ENCODE measurements around the gene RHOH.

RHOH gene

DNA sequence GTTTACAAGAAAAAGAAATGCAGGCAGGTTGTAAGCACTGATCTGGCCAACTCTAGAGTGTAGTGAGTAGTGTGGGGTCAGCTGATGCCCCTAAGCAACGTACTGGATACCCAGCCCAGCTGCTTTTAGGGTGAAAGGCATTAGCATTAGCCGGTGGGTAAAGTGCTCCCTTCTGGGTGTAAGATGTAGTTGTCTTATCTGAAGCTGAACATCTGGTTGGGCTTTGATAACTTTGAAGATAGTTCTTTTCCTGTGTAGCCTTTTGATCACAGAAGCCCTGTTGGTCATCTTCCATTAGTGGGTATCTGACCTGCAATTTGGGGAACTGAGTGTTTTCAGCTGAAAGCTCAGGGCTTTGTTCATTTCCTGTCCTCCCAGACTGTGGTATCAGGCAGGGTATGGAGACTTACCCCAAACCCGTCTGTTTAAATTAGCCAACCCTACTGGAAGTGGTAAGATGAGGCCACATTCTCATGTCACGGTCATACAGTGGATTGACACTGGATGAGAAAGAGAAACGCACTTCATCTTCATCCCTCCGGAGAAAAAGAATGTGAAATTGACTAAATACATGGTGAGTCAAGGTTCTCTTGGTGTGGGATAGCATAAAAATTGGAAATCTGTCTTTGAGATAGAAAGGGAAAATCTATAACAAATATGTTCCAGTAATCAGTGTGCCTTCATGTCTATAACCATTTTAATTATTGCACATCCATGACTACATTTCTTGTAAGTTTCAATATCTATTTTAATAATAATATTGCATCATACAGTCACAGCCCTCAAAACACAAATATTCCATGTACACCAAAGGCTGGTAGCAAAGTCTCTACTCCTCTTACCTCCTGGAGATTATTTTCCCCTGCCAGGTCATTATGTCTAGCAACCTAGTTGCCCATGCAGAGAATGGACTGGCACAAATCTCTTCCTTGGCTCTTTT is 8.7 kb downstream of the RHOH start:
- DNase-seq (ENCODE audit: low read depth), result no peak

DNA sequence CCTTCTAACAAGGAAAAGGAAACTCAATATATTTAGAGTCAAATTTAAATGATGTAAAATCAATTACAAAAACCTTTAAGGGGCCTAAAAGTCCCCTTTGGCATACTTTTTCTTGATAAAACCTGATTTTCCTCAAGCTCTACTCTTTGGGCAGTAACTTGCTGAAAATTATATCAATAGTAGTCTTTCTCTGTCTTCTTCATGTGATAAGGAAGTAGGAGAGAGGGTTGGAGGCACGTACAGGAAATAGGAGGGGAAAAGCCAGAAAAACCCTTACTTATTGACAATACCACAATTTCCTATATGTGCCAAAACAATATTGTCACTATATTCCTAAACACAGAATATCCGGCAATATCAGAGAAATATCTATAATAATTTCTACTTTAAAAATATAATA is 9.6 kb downstream of the RHOH start:
- no peak for DNase-seq (ENCODE audit: low read depth)

DNA sequence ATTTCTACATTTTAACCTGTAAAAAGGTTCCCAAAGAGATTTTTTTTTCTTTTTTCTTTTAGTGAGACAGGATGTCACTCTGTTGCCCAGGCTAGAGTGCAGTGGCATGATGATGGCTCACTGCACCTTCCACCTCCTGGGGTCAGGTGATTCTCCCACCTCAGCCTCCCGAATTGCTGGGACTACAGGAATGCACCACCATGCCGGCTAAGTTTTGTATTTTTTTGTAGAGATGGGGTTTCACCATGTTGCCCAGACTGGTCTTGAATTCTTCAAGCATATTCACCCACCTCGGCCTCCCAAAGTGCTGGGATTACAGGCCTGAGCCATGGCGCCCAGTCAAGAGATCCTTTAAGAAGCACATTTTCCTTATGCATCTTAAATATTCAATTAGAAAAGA is 12.6 kb downstream of the RHOH start:
- no peak for DNase-seq (ENCODE audit: low read depth)

DNA sequence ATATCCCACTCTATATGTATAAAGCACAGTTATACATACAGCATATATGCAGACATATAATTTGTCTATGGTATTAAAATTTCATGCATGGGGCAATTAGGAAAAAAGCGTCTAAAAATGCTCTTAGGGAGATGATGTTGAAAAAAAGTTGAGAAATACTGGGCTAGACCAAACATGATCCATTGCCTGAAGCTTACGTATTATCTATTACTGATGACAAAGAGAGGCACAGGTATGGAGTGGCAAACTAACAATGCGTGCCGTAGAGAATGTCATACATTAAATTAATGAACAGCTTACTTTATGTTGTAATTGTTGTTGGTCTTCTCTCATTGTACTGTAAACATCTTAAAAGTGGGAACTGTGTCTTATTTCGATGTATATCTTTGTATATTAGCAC is 13.9 kb downstream of the RHOH start:
- DNase-seq (ENCODE audit: low read depth), result no peak

DNA sequence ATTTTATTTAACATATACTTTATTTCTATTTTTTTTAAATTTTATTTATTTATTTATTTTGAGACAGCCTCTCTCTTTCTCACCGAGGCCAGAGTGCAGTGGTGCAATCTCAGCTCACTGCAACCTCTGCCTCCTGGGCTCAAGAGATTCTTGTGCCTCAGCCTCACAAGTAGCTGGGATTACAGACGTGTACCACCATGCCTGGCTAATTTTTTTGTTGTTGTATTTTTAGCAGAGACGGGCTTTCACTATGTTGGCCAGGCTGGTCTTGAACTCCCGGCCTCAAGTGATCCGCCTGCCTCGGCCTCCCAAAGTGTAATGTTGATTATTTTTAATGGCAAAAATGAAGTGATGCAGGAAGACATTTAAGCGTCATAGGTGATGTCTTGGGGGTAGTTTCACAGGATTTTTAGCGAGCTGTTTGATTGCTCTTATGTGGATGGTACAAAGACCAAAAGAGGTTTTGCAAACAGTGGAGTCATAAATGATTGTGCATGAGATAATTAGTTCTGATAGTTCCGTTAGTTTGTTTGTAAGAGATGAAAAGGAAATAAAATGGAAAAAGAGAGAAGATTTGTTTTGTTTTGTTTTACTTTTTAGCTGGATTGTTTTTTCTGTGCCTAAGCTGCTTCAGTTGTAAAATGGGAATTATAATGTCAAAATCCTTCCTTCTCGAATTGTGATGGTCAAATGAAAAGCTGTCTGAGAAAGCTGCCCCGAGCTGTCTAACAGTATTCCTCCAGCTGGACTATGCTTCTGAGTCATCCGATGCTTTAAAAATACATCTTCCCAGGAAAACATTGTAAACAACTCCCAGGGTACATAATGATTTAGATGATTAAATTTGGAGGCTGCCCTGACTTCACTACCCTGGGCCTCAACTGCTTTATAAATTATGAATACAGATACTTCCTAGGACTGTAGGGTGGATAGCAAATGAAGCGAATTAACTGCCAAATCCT is 14.7 kb downstream of the RHOH start:
- no peak for DNase-seq (ENCODE audit: low read depth)

DNA sequence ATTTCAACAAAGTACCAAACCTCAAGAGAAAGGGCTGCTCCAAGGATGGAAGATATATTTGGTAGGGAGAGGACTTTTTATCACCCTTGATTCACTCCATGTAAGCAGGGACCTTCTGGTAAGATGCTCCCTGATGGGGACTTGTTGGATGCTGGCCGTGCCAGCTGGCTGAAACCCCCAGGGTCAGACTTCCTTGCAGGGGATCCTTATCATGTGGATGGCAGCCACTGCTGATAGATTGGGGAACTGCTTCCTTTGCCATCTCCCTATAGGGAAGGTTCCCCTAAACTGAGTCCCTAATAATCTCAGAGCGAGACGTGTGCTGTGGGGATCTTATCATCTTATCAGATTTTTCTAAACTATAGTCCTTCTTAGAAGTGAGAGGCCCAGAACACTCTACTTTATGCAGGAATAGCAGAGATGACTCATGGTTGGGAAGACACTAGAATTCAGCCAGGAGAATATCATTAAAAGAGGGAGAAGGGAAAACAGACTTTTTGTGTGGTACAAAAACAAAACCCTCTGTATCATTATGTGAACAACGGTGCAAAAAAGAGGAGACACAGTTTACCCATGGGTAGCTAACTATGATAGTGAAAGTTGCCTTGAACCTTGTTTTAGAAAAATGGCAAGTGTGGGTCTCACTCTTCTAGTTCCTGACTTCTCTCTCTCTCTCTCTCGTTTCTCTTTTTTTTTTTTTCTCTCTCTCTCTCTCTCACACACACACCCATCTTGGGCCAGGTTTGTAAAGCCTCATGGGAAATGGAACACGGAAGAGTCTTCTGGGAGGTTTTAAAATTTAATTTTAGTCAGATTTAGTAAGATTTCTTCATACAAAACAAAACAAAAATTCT is 16.1 kb downstream of the RHOH start:
- DNase-seq (ENCODE audit: low read depth), result no peak

DNA sequence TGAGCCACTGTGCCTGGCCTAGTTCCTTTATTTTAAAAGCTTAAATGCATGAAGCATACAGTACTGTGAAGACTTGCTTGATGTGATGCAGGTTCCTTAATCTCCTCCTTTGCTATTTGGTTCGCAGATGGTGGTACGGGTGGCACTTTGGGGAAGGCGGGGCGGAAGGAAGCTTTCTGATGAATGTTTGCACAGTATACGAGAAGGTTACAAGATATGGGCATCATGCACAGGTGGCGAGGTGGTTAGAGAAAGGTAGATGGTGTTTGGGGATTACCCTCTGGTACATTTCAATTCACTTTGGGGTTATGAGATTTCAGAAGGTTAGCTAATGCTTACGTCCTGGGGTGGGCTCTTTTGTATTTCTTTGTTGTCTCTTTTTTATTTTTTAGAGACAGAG is 17.2 kb downstream of the RHOH start:
- no peak for DNase-seq (ENCODE audit: low read depth)

DNA sequence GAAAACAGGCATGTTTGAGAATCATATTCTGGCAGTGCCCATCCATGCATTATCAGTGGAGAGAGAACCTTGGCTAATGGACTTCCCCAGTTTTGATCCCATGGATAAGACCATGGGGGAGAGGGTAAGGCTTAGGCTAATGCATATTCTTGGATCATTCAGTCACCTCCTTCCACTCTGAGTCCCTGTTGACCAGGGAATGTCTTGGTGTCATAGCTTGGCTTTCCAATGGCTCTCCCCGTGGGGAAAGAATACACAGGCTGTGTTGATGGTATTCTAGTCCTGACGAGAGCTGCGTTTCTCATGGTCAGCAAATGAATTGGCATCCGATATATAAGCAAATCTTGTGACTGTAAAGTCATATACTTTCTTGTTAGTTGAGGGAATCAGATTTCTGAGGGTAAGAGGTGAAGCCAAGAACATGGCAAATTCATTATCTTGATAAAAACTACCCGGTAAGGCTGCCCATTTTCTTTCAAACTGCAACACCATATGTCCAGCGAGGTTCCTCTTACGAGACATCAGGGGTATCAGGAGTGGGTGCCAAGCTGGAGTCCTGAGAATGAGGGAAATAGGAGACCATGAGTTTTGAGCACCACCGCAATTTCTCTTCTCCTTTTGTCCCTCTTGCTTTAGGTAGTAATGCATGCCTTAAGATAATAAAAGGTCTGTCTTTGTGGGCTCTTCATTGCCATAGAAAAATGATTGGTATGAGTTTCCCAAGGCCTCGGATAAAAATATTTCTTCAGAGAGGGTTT is 18.0 kb downstream of the RHOH start:
- no peak for DNase-seq (ENCODE audit: low read depth)

DNA sequence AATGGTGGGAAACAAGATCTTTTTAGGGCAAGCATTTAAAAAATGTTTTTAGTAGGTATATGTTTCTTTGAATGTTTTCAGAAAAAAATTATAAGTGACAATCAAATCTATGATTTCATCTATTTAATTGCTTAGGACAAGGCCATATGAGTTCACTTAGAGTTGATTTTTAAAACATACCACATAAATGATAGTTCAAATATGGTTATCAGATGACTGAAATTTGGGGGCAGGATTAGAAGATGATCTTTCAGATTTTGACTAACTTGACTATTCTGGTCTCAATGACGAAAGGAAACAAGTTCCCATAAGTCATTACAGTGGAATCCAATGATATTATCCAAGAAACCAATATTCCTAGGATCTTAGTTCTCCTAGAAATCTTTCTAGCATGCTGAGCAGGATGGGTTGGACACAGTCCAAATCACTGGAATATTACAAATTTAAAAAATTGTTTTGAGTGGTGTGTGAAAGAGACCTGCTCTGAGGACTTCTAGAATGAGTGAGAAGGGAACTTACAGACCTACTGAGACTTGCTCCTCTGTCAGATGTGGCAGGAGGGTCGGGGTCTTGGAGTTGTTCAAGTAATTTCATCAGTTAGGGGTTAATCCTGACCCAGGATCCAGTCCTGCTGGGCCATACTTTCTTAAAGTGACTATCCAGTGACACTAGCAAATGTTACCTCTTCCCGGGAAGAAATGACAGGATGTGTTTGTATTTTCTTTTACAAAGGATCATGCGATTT is 20.0 kb downstream of the RHOH start:
- DNase-seq (ENCODE audit: low read depth), result no peak

DNA sequence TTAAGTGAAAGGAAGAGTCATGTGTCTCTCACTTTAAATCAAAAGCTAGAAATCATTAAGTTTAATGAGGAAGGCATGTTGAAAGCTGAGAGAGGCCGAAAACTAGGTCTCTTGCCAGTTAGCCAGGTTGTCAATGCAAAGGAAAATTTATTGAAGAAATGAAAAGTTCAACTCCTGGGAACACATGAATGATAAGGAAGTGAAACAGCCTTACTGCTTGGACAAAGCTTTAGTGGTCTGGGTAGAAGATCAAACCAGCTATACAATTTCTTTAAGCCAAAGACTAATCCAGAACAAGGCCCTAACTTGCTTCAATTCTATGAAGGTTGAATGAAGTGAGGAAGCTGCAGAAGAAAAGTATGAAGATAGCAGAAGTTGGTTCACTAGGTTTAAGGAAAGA is 24.9 kb downstream of the RHOH start:
- DNase-seq (ENCODE audit: low read depth), result no peak

DNA sequence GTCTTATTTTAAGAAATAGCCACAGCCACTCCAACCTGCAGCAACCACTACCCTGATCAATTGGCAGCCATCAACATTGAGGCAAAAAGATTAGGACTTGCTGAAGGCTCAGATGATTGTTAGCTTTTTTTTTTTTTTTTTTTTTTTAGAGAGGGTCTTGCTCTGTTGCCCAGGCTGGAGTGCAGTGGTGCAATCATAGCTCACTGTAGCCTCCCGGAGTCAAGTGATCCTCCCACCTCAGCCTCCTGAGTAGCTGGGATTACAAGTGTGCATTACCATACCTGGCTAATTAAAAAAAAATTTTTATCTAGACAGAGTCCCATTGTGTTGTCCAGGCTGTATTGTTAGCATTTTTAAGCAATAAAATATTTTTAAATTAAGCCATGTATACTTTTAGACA is 26.5 kb downstream of the RHOH start:
- no peak for DNase-seq (ENCODE audit: low read depth)

DNA sequence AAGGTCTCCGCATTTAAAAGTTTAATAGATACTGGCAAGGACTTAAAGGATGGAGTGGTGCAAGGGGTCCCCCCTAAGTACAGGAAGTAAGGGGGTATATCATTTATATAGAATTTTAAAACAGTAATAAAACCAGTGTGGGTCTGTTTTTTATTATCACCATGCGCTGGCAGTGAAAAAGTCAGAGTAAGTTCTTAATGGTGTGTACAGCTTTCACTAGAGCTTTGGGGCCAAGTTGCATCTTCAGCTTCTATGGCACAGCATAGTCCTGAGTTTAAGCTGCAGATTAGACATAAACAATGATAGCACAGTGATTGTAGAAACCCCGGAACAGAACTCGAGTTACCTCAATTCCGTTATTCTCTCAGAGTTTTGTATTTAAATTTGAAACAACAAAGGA is 27.6 kb downstream of the RHOH start:
- no peak for DNase-seq (ENCODE audit: low read depth)

DNA sequence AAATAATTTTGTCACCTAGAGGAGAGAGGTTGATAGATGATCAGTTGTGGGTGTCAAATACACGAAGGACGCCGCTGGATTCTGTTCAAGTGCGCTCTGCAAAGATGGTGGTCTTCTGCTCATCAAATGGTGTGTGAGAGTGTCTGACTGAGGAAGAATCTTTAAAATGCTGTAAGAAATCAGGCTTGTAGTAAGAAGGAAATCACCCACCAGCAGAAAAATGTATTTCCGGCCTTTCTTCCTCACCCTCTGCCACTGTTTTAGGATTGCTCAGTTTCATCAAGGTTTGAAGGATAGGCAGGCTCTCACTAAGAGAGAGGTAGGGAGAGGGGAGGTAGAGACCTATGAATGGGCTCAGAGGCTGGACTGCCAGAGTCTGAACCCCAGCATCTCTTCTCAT is 28.7 kb downstream of the RHOH start:
- no peak for DNase-seq (ENCODE audit: low read depth)

DNA sequence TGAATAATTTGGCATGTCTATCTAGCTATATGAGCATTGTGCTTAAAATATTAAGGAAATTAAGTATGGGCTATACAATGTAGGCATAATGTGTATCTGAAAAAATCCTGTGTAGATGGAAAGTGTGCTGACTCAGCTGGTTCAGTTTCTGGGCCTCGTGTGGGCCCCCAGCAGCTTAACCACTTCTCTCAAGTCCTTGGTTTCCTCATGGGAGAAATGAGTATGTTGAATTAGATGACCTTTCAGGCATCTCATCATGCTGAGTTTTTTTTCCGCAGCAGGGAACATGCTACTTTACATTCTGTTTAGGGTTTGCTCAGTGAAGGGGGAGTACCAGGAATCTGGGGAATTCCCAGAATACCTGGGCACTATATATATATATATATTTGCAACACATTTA is 30.5 kb downstream of the RHOH start:
- DNase-seq (ENCODE audit: low read depth), result no peak

DNA sequence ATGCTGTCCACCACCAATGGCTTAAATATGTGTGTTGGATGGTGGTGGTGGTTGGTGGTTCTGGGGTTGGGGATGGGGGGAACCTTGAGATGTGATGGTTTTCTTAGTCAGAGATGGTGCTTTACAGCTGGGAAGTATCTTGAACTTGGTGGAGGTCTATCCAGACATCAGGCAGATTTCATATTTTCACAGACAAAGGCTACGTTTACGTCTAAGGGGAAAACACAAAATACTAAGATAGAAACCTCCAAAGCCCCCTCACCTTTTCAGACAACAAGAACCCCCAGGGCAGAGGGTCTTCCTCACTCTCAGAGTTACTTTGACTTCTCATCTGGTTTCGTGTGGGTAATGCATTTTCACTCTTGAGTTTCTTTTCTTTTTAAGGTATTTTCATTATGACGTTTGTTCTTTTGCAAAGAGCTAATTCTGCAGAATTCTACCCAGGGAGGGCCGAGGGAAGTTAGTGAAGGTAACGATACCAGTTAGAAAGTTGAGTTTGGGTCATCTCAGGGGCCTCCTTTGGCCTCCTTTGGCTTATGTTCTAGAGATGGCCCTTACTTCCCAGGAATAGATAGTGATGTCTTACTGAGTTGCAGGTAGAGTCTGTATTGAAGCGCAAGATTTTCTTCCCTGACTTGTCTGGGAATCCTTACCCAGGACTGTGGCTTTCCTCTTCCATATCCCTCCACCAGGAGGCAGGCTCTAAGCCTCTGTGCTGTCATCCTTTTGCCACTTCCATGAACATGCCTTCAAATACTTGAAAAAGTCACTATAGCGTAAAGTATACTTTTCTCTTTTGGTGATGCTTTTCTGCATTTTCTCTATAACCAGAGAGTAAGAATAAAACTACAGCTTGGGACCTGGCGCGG is 31.9 kb downstream of the RHOH start:
- DNase-seq (ENCODE audit: low read depth), result no peak

DNA sequence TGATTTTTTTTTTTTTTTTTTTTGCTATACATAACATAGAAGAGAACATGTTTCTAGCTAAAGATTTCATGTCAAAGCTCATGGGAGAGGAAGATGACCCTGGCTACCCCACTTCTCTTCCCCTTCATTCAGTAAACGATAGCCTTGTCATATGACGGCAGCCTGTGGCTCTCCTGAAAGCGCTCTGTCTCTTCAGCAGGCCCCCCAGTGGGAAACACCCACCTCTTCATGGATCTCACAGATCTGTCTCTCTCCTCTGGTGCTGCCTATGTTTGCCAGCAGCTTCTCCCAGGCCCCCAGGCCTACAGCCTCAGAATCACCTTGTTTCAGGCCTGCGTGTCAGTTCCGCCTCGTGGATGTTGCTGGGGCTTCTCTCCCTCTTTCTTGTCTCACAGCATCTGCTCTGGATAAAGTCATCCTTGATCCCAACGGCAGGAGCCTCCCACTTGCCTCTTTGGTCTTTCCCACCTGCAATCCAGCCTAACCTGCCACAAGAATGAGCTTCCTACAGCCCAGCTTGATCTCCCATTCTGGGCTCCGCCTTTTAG is 34.6 kb downstream of the RHOH start:
- no peak for DNase-seq (ENCODE audit: low read depth)

DNA sequence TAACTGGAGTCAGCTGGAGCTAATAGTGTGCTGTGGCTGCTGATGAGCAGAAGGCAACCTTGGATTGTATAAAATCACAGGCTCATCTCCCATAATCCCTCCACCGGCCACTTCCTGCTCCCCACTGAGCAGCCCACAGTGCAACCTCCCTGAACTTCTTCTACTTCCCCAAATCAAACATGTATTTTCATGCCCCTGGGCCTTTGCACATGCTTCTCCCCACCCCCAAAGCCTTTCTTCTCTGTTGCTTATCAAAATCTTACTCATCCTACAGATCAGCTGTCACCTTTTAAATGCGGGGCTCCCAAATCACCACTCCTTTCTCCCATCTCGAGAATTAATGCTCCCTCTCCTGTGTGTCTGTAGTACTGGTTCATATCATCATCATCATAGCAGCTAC is 35.8 kb downstream of the RHOH start:
- DNase-seq (ENCODE audit: low read depth), result no peak

DNA sequence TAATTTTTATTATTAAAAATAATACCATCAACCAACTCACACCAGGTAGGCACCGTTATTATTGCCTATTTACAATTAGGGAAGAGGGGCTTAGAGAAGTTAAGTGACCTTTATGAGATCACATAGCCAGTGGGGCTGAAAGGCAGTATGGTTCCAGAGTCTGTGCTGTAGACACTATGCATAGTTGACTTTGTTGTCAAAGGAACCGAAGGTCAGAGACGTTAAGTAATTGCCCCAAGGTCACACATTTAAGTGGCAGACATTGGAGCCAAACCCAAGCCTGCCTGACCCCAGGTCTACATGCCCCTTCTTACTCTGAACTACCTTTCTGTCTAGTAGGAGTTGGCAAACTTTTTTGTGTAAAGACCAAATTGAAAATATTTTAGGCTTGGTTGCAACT is 36.4 kb downstream of the RHOH start:
- DNase-seq (ENCODE audit: low read depth), result no peak

DNA sequence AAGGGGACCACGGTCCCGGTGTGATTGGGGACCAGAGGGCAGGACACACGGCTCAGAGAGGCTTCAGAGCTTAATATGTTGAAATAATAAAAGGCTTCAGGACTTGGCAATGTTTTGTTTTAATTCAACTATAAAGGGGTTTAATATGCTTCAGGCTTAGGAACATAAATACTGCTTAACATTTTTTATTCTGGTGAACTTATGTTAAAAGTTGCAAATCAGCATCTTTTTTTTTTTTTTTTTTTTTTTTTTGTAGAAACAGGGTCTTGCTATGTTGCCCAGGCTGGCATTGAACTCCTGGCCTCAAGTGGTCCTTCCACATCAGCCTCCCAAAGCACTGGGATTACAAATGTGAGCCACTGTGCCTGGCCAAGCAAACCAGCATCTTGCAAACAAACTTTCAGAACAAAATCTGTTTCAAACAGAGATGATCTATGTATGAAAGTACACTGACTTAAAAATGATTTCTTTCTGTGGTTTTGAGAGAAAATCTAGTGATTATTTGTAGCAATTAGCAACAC is 37.7 kb downstream of the RHOH start:
- no peak for DNase-seq (ENCODE audit: low read depth)
